ENCODE results near the gene ZNF276.
"Not testable (repeated sequence)": the region's sequence is repeated elsewhere in the genome, so short reads cannot be mapped to it uniquely, and the experiment has no call there.

- TF ChIP-seq POLR2A, CTCF, POLR2AphosphoS5, EP300 (IDR thresholded peaks at IDR 0.05): not testable (repeated sequence)
Measured at GRCh38 chr16:89698717-89699116, 22.6 kb upstream of the ZNF276 start.
